GM19452 (cell line): Measurements from ENCODE around the gene DPM2.

Source experiments
- ATAC-seq: cut with Tn5 transposase; IDR thresholded peaks from one replicate; pipeline ENCODE4 v1.9.1; 2021; ENCODE audit not compliant: unreplicated experiment

Gene DPM2

GRCh38 chr9:127920794-127921193, 16.9 kb downstream of the DPM2 start:
- no peak for ATAC-seq

- no peak for ATAC-seq
These were observed 18.3 kb downstream of the DPM2 start for GRCh38 chr9:127919253-127919815.

GRCh38 chr9:127918183-127919107, 19.2 kb downstream of the DPM2 start:
- no peak for ATAC-seq

GRCh38 chr9:127917603-127918002, 20.1 kb downstream of the DPM2 start:
- ATAC-seq = no peak

GRCh38 chr9:127916720-127917581, 20.7 kb downstream of the DPM2 start, which contains the start of gene ST6GALNAC4:
Gene ST6GALNAC4 (minus strand): TSS chr9:127917041. CDS start chr9:127916419, 622 bp downstream.
- ATAC-seq = peak; percentile 63

GRCh38 chr9:127915801-127916719, 21.6 kb downstream of the DPM2 start:
- ATAC-seq = peak; percentile 27

GRCh38 chr9:127915325-127915752, 22.3 kb downstream of the DPM2 start:
- no peak for ATAC-seq

- no peak for ATAC-seq
These were observed 24.0 kb downstream of the DPM2 start for GRCh38 chr9:127913682-127914081.

- no peak for ATAC-seq
These were observed 24.8 kb downstream of the DPM2 start for GRCh38 chr9:127912882-127913281.

GRCh38 chr9:127912296-127912695, 25.4 kb downstream of the DPM2 start:
- ATAC-seq = no peak

- ATAC-seq = no peak
These were observed 26.9 kb downstream of the DPM2 start for GRCh38 chr9:127910613-127911205.

- ATAC-seq = no peak
These were observed 27.8 kb downstream of the DPM2 start for GRCh38 chr9:127909839-127910273.

- no peak for ATAC-seq
These were observed 29.1 kb downstream of the DPM2 start for GRCh38 chr9:127908660-127908926.

GRCh38 chr9:127907867-127908659, 29.6 kb downstream of the DPM2 start:
- no peak for ATAC-seq

- ATAC-seq = no peak
These were observed 31.9 kb downstream of the DPM2 start for GRCh38 chr9:127905788-127906191.

GRCh38 chr9:127905004-127905728, 32.5 kb downstream of the DPM2 start:
- no peak for ATAC-seq

- no peak for ATAC-seq
These were observed 33.1 kb downstream of the DPM2 start for GRCh38 chr9:127904561-127905003.
